GM12872 (cell line): ENCODE data around the gene RPP25L.

Source experiments
- CTCF ChIP-seq: IDR thresholded peaks from 3 replicates; pipeline ENCODE4 v1.5.1; 2011; ENCODE audit warnings: low read depth, mild to moderate bottlenecking, low read length, moderate library complexity; ENCODE audit not compliant: insufficient read depth

The RPP25L gene

GRCh38 chr9:34590381-34591247 is 21.3 kb downstream of the RPP25L start:
- TF ChIP-seq CTCF, result no peak

GRCh38 chr9:34589636-34590380 is 22.1 kb downstream of the RPP25L start, which contains the start of gene CNTFR:
Gene CNTFR, minus strand, starts transcription at chr9:34589724. Its CDS starts 20,743 bp downstream, at chr9:34568981.
- TF ChIP-seq CTCF, result no peak

- no peak for TF ChIP-seq CTCF
Observed at GRCh38 chr9:34588671-34589635, 22.9 kb downstream of the RPP25L start.

- TF ChIP-seq CTCF, result no peak
Observed at GRCh38 chr9:34587271-34587670, 24.6 kb downstream of the RPP25L start.

- TF ChIP-seq CTCF, result no peak
Observed at GRCh38 chr9:34585946-34586669, 25.8 kb downstream of the RPP25L start.

- no peak for TF ChIP-seq CTCF
Observed at GRCh38 chr9:34584970-34585369, 26.9 kb downstream of the RPP25L start.
